HepG2 (cell line): Measurements from ENCODE around the gene ENAH. TPM values are rescaled to one million over a fixed set of nuclear protein-coding genes. Genes with fewer than 3 reads are reported as not detected.

Source experiments
- ATAC-seq: fragments of 200-7000 bp; cut with Tn5 transposase; 3 replicates; pipeline ENCODE4 v1.9.1; 2020; ENCODE audit warnings: mild to moderate bottlenecking, moderate library complexity
- BruUV-seq: library from RNA; stranded (reverse); fragments of 400-500 nt; replicated peaks from 2 replicates; lab custom pipeline; 2021; lab: Mats Ljungman, UMichigan
- CTCF ChIA-PET: fragments of 300-600 bp; formaldehyde crosslinking; extraction: SDS; loops from one replicate; lab custom pipeline; 2021; ENCODE audit warnings: low total read pairs, inconsistent platforms, low intra/inter-chr PET ratio; lab: Yijun Ruan, JAX
- POLR2A ChIA-PET: fragments of 350-600 bp; sonication (Branson Sonifier 250); formaldehyde crosslinking; loops from one replicate; lab custom pipeline; 2020; ENCODE audit warnings: antibody characterized with exemption, inconsistent platforms; lab: Yijun Ruan, JAX
- DNase-seq: peaks from one replicate; pipeline ENCODE4 v3.0.0-alpha.2; 2015; ENCODE audit warnings: low spot score
- FAIRE-seq: peaks from 3 replicates; lab custom pipeline; 2011; peaks lifted over from hg19 to GRCh38; lab: Jason Lieb, UNC
- H2AFZ ChIP-seq: one replicate; pipeline ENCODE4 v1.6.1; 2011; ENCODE audit warnings: low read length, inconsistent platforms
- H3K27ac ChIP-seq: fragments of 300-600 bp; 3 replicates; pipeline ENCODE4 v1.8.0; 2011; ENCODE audit warnings: mixed run types, mild to moderate bottlenecking, mixed read lengths, low read length, inconsistent platforms; ENCODE audit not compliant: insufficient read depth; ENCODE audit errors: extremely low read length
- H3K27me3 ChIP-seq, 2 experiments: fragments of 200-600 bp in 1 of 2; 2 replicates in 1 of 2; 3 replicates in 1 of 2; pipeline versions ENCODE4 v1.6.0 to v1.8.0; 2011; ENCODE audit warnings: low read length in 2 of 2, mild to moderate bottlenecking in 2 of 2, moderate library complexity in 2 of 2, inconsistent platforms in 1 of 2; ENCODE audit not compliant: insufficient read depth in 2 of 2, control insufficient read depth in 1 of 2
- H3K36me3 ChIP-seq, 2 experiments: fragments of 200-600 bp in 1 of 2; replicated peaks in 1 of 2; 2 replicates in 1 of 2; 3 replicates in 1 of 2; pipeline versions ENCODE4 v1.5.1 to v1.8.0; 2011; ENCODE audit warnings: low read length in 2 of 2, inconsistent platforms in 1 of 2; ENCODE audit not compliant: insufficient read depth in 2 of 2, control insufficient read depth in 1 of 2
- H3K4me1 ChIP-seq: 2 replicates; pipeline ENCODE4 v1.5.1; 2012; ENCODE audit warnings: low read length, inconsistent platforms; ENCODE audit not compliant: insufficient read depth
- H3K4me2 ChIP-seq: 2 replicates; pipeline ENCODE4 v1.6.0; 2011; ENCODE audit warnings: low read depth, low read length, inconsistent platforms
- H3K4me3 ChIP-seq, 3 experiments: fragments of 200-600 bp in 1 of 3; sonication (generic), shearing (Covaris generic) in 1 of 3; replicated peaks in 1 of 3; 2 replicates each; pipeline ENCODE4 v1.5.1; 2011 to 2016; ENCODE audit warnings: low read length in 3 of 3, inconsistent platforms in 2 of 3, low read depth in 2 of 3, mild to moderate bottlenecking in 2 of 3, control low read depth in 1 of 3, mixed read lengths in 1 of 3; ENCODE audit not compliant: insufficient read depth in 1 of 3
- H3K79me2 ChIP-seq: one replicate; pipeline ENCODE4 v1.6.1; 2011; ENCODE audit warnings: low read length, inconsistent platforms; ENCODE audit not compliant: insufficient read depth
- H3K9ac ChIP-seq: 2 replicates; pipeline ENCODE4 v1.6.0; 2011; ENCODE audit warnings: mild to moderate bottlenecking, low read depth, low read length, inconsistent platforms; ENCODE audit not compliant: insufficient read depth
- H3K9me3 ChIP-seq: 2 replicates; pipeline ENCODE4 v1.5.1; 2012; ENCODE audit warnings: mild to moderate bottlenecking, low read length
- H4K20me1 ChIP-seq: 2 replicates; pipeline ENCODE4 v1.6.0; 2011; ENCODE audit warnings: inconsistent platforms, mild to moderate bottlenecking, low read length, moderate library complexity; ENCODE audit not compliant: insufficient read depth
- EED ChIP-seq: sonication (generic); formaldehyde crosslinking; IDR thresholded peaks from 2 replicates; pipeline ENCODE4 v1.5.0; 2020; ENCODE audit warnings: mild to moderate bottlenecking, missing genetic modification reagents
- ESRRA ChIP-seq: sonication (generic); formaldehyde crosslinking; IDR thresholded peaks from 2 replicates; pipeline ENCODE4 v1.5.1; 2020; ENCODE audit warnings: mild to moderate bottlenecking, low read depth, missing genetic modification reagents
- HMG20A ChIP-seq: IDR thresholded peaks from 2 replicates; pipeline ENCODE4 v1.6.1; 2016; ENCODE audit warnings: borderline replicate concordance
- JUN ChIP-seq: sonication (generic); formaldehyde crosslinking; IDR thresholded peaks from 2 replicates; pipeline ENCODE4 v1.4.0; 2020; ENCODE audit warnings: mild to moderate bottlenecking, missing genetic modification reagents
- MXD1 ChIP-seq: sonication (generic); formaldehyde crosslinking; IDR thresholded peaks from 2 replicates; pipeline ENCODE4 v1.4.0; 2020; ENCODE audit warnings: mild to moderate bottlenecking, missing genetic modification reagents
- RAD21 ChIP-seq: fragments of 450-650 bp; formaldehyde crosslinking; IDR thresholded peaks from 2 replicates; pipeline ENCODE4 v1.5.0; 2020; ENCODE audit warnings: mild to moderate bottlenecking
- ZBTB20 ChIP-seq: sonication (generic); formaldehyde crosslinking; IDR thresholded peaks from 2 replicates; pipeline ENCODE4 v1.8.1; 2023; ENCODE audit warnings: missing genetic modification reagents, low read depth, mild to moderate bottlenecking, borderline replicate concordance
- ZBTB37 ChIP-seq: sonication (generic); formaldehyde crosslinking; IDR thresholded peaks from 2 replicates; pipeline ENCODE4 v1.4.0; 2020; ENCODE audit warnings: mild to moderate bottlenecking, missing genetic modification reagents
- ZBTB4 ChIP-seq: sonication (generic); formaldehyde crosslinking; IDR thresholded peaks from 2 replicates; pipeline ENCODE4 v1.4.0; 2020; ENCODE audit warnings: missing genetic modification reagents, mild to moderate bottlenecking, borderline replicate concordance
- ZNF12 ChIP-seq: sonication (generic); formaldehyde crosslinking; IDR thresholded peaks from 2 replicates; pipeline ENCODE4 v1.5.0; 2020; ENCODE audit warnings: missing genetic modification reagents
- ZNF562 ChIP-seq: sonication (generic); formaldehyde crosslinking; IDR thresholded peaks from 2 replicates; pipeline ENCODE4 v1.8.0; 2022; ENCODE audit warnings: missing genetic modification reagents, borderline replicate concordance
- ZNF614 ChIP-seq: IDR thresholded peaks from 2 replicates; pipeline ENCODE4 v1.6.1; 2018; ENCODE audit warnings: missing biosample characterization, missing genetic modification reagents, inconsistent platforms, borderline replicate concordance
- ZSCAN22 ChIP-seq: sonication (generic); formaldehyde crosslinking; IDR thresholded peaks from 2 replicates; pipeline ENCODE4 v1.4.0; 2020; ENCODE audit warnings: mild to moderate bottlenecking, missing genetic modification reagents
- WGBS: methylation state at CpG from one replicate; pipeline ENCODE4 v1.1.6; 2017; ENCODE audit warnings: low lambda C conversion rate; 5-methylcytosine and 5-hydroxymethylcytosine counted together
- in situ Hi-C: cut with HindIII; loops from 2 replicates; pipeline ENCODE4 v1.10.0; 2017; ENCODE audit warnings: low pct_unique_long_range_greater_than_20kb; ENCODE audit not compliant: extremely low pct_ligation_motif_present
- intact Hi-C: fragments of 100-400 bp; cut with micrococcal nuclease; formaldehyde crosslinking; loops from one replicate; pipeline ENCODE4 v1.10.0; 2022; ENCODE audit not compliant: unreplicated experiment
- polyA plus RNA-seq, 8 experiments: library from polyadenylated mRNA; depleted of rRNA in 3 of 8; stranded (reverse) in 7 of 8; unstranded in 1 of 8; fragments of >200 nt; fragmentation: Illumina TruSeq in 4 of 8; extraction: Trizol in 4 of 8; gene quantifications; 2 replicates each; pipeline versions ENCODE4 v1.2.1 to v1.2.3, GENCODE V29; 2011 to 2016; ENCODE audit warnings: low read depth in 4 of 8, missing spikeins in 1 of 8, mixed read lengths in 1 of 8; ENCODE audit not compliant: insufficient read depth in 1 of 8
- total RNA-seq, 5 experiments: library from RNA; depleted of rRNA; stranded (reverse); fragments of >200 nt; fragmentation: Illumina TruSeq; extraction: Trizol; gene quantifications; 2 replicates each; pipeline ENCODE4 v1.2.3, GENCODE V29; 2016; ENCODE audit warnings: low read depth in 1 of 5

Gene ENAH
- total and polyA plus RNA-seq, 2 of the 13 experiments (the other 11 are each of a cell fraction or from before 2014, with no cell fraction given), result 22.1 to 58.3 TPM

- Histone ChIP-seq H3K9ac (no peak overlapping the region), H3K36me3 (0 out of 5 replicates have a peak, but pooled peaks cover 0 to 2% of the 10 kb centered on the region in 2 experiments), H3K4me3 (no peak overlapping the region), H3K4me2 (no peak overlapping the region), H2AFZ (no peak overlapping the region), H3K27me3 (no peaks in the 10 kb centered on the region), H3K27ac (no peak overlapping the region), H3K79me2 (peaks cover 41% of the 10 kb centered on the region), H3K9me3 (no peaks in the 10 kb centered on the region), H3K4me1 (no peaks in the 10 kb centered on the region), H4K20me1 (no peaks in the 10 kb centered on the region)
- ATAC-seq, result no peak
- 91% methylated on average over 3 of the region's 3 CpGs for WGBS
- POLR2A ChIA-PET, result no interaction called here
- FAIRE-seq, result no peak
- intact Hi-C loops, result no loop called here
- BruUV-seq, result no TSS peak
- in situ Hi-C loops, result no loop called here
- TF ChIP-seq RAD21 (no peak), ZSCAN22 (no peak), MXD1 (CRISPR knock-in tag) (no peak), ZNF562 (no peak), ZBTB20 (CRISPR knock-in tag) (no peak), EED (CRISPR knock-in tag) (no peak), JUN (no peak), ZBTB4 (CRISPR knock-in tag) (no peak), ZNF12 (CRISPR knock-in tag) (no peak), ZNF614 (CRISPR knock-in tag) (no peak), HMG20A (CRISPR knock-in tag) (no peak), ZBTB37 (CRISPR knock-in tag) (no peak), ESRRA (CRISPR knock-in tag) (no peak)
- DNase-seq, result no peak
- CTCF ChIA-PET, result no interaction called here
Measured at GRCh38 chr1:225578251-225578977, 74.5 kb downstream of the ENAH start.
